GM12878 (cell line): ENCODE measurements around the gene CAMKMT. TPM values are rescaled to one million over a fixed set of nuclear protein-coding genes. Genes with fewer than 3 reads are reported as not detected.
A peak's percentile ranks its signal among the peaks of the same experiment; 100 is the strongest.

Source experiments
- ATAC-seq: fragments of 200-7000 bp; cut with Tn5 transposase; 3 replicates; pipeline ENCODE4 v1.9.1; 2020; ENCODE audit warnings: mild to moderate bottlenecking, moderate library complexity
- BruUV-seq: library from RNA; stranded (reverse); fragments of 400-500 nt; replicated peaks from 2 replicates; lab custom pipeline; 2021; lab: Mats Ljungman, UMichigan
- CTCF ChIA-PET: fragments of 300-600 bp; sonication (Branson Sonifier 250); formaldehyde crosslinking; extraction: SDS; loops from one replicate; lab custom pipeline; 2021; ENCODE audit warnings: inconsistent platforms; lab: Yijun Ruan, JAX
- POLR2A ChIA-PET: fragments of 350-600 bp; formaldehyde crosslinking; extraction: SDS; loops from one replicate; lab custom pipeline; 2021; ENCODE audit warnings: inconsistent platforms; lab: Charles Lee
- RAD21 ChIA-PET: fragments of 300-600 bp; sonication (Branson Sonifier 250); formaldehyde crosslinking; loops from one replicate; lab custom pipeline; 2023; ENCODE audit warnings: antibody characterized with exemption; ENCODE audit not compliant: unreplicated experiment; lab: Charles Lee
- SMC1A ChIA-PET: fragments of 300-600 bp; sonication (Branson Sonifier 250); formaldehyde crosslinking; loops from one replicate; lab custom pipeline; 2023; ENCODE audit not compliant: unreplicated experiment, uncharacterized antibody; lab: Charles Lee
- DNase-seq: peaks from one replicate; pipeline ENCODE4 v3.0.0-alpha.2; 2011; ENCODE audit warnings: low read depth, low spot score
- FAIRE-seq: peaks from 3 replicates; lab custom pipeline; 2011; peaks lifted over from hg19 to GRCh38; lab: Jason Lieb, UNC
- H2AFZ ChIP-seq: 2 replicates; pipeline ENCODE4 v1.6.0; 2011; ENCODE audit warnings: low read depth, low read length, control low read depth; ENCODE audit not compliant: control insufficient read depth
- H3K27ac ChIP-seq: 2 replicates; pipeline ENCODE4 v1.5.1; 2011; ENCODE audit warnings: control low read depth; ENCODE audit not compliant: control insufficient read depth, insufficient read depth
- H3K27me3 ChIP-seq, 2 experiments: replicated peaks in 1 of 2; 2 replicates each; pipeline versions ENCODE4 v1.6.0 to v1.6.1; 2011; ENCODE audit warnings: low read length in 1 of 2; ENCODE audit not compliant: control insufficient read depth in 2 of 2, insufficient read depth in 2 of 2
- H3K36me3 ChIP-seq, 2 experiments: 2 replicates each; pipeline ENCODE4 v1.5.1; 2011; ENCODE audit warnings: low read length in 1 of 2; ENCODE audit not compliant: control insufficient read depth in 2 of 2, insufficient read depth in 2 of 2
- H3K4me1 ChIP-seq: 2 replicates; pipeline ENCODE4 v1.6.1; 2011; ENCODE audit warnings: mild to moderate bottlenecking, low read length, moderate library complexity, mixed read lengths; ENCODE audit not compliant: control insufficient read depth, insufficient read depth
- H3K4me2 ChIP-seq: 2 replicates; pipeline ENCODE4 v1.6.0; 2011; ENCODE audit warnings: control low read depth; ENCODE audit not compliant: control insufficient read depth, insufficient read depth
- H3K4me3 ChIP-seq: fragments of 200-600 bp; sonication (generic); 2 replicates; pipeline ENCODE4 v1.5.1; 2016
- H3K79me2 ChIP-seq: 2 replicates; pipeline ENCODE4 v1.6.0; 2011; ENCODE audit warnings: low read length; ENCODE audit not compliant: control insufficient read depth, insufficient read depth
- H3K9ac ChIP-seq: 2 replicates; pipeline ENCODE4 v1.8.0; 2011; ENCODE audit warnings: low read length, control low read depth, mixed read lengths; ENCODE audit not compliant: control insufficient read depth, insufficient read depth
- H3K9me3 ChIP-seq: replicated peaks from 3 replicates; pipeline ENCODE4 v1.5.1; 2011; ENCODE audit warnings: mild to moderate bottlenecking, low read length; ENCODE audit not compliant: control insufficient read depth, insufficient read depth
- H4K20me1 ChIP-seq: 2 replicates; pipeline ENCODE4 v1.6.0; 2011; ENCODE audit not compliant: control insufficient read depth, insufficient read depth
- CUX1 ChIP-seq: IDR thresholded peaks from 2 replicates; pipeline ENCODE4 v1.6.1; 2012; ENCODE audit warnings: improper control_type of control experiment, low read depth, low read length; ENCODE audit not compliant: insufficient replicate concordance
- DPF2 ChIP-seq: fragments of 450-650 bp; IDR thresholded peaks from 2 replicates; pipeline ENCODE4 v1.6.1; 2017; ENCODE audit warnings: mild to moderate bottlenecking
- GABPA ChIP-seq: IDR thresholded peaks from 2 replicates; pipeline ENCODE4 v1.6.1; 2014; ENCODE audit warnings: antibody characterized with exemption, low read depth, mild to moderate bottlenecking, inconsistent platforms
- IKZF2 ChIP-seq, 2 experiments: fragments of 450-650 bp; IDR thresholded peaks; 2 replicates each; pipeline ENCODE4 v1.6.1; 2017; ENCODE audit warnings: mild to moderate bottlenecking in 2 of 2, moderate library complexity in 2 of 2
- IRF4 ChIP-seq: IDR thresholded peaks from 2 replicates; pipeline ENCODE4 v1.6.1; 2011; ENCODE audit warnings: low read depth, low read length
- JUNB ChIP-seq: IDR thresholded peaks from 2 replicates; pipeline ENCODE4 v1.6.1; 2016; ENCODE audit warnings: antibody characterized with exemption, mild to moderate bottlenecking
- NFIC ChIP-seq: IDR thresholded peaks from 2 replicates; pipeline ENCODE4 v1.6.1; 2012; ENCODE audit warnings: low read depth, mild to moderate bottlenecking, inconsistent platforms, low read length, moderate library complexity
- RUNX3 ChIP-seq: IDR thresholded peaks from 2 replicates; pipeline ENCODE4 v1.6.1; 2012; ENCODE audit warnings: low read length, inconsistent platforms
- SPI1 ChIP-seq: IDR thresholded peaks from 2 replicates; pipeline ENCODE4 v1.6.1; 2011; ENCODE audit warnings: low read depth, mild to moderate bottlenecking, low read length, moderate library complexity, borderline replicate concordance; ENCODE audit not compliant: insufficient read depth
- ZNF217 ChIP-seq: fragments of 450-650 bp; IDR thresholded peaks from 2 replicates; pipeline ENCODE4 v1.6.1; 2017; ENCODE audit warnings: antibody characterized with exemption, mild to moderate bottlenecking
- WGBS: methylation state at CpG from one replicate; pipeline ENCODE4 v1.1.6; 2016; ENCODE audit warnings: low lambda C conversion rate; ENCODE audit not compliant: insufficient replicate concordance, insufficient coverage; ENCODE audit errors: missing lambda C conversion rate; 5-methylcytosine and 5-hydroxymethylcytosine counted together
- in situ Hi-C: fragments of 300-500 bp; cut with MboI; formaldehyde crosslinking; loops from 9 replicates; pipeline ENCODE4 v1.14.3; 2018; ENCODE audit warnings: mixed read lengths
- intact Hi-C: fragments of 100-400 bp; cut with micrococcal nuclease; formaldehyde crosslinking; loops from one replicate; pipeline ENCODE4 v1.14.2; 2022; ENCODE audit not compliant: unreplicated experiment
- polyA plus RNA-seq, 11 experiments: library from polyadenylated mRNA; depleted of rRNA in 4 of 11; unstranded in 6 of 11; stranded (reverse) in 5 of 11; fragments of >200 nt; fragmentation: Nextera tagmentation in 4 of 11; fragmentation: Illumina TruSeq in 1 of 11; extraction: Ambion mirVana in 4 of 11; extraction: Trizol in 1 of 11; gene quantifications; 1 replicate in 1 of 11; 2 replicates in 10 of 11; pipeline versions ENCODE4 v1.2.1 to v1.2.3, GENCODE V29; 2011 to 2016; ENCODE audit warnings: inconsistent platforms in 2 of 11, missing spikeins in 2 of 11, low read depth in 1 of 11
- total RNA-seq, 4 experiments: library from RNA; depleted of rRNA in 3 of 4; stranded (reverse); fragments of >200 nt in 3 of 4; fragmentation: Illumina TruSeq in 1 of 4; extraction: Trizol in 1 of 4; gene quantifications; 2 replicates each; pipeline versions ENCODE4 v1.2.1 to v1.2.3, GENCODE V29; 2013 to 2021
- TF ChIP-seq, protein P1 (sequence below): fragments of 450-650 bp; formaldehyde crosslinking; IDR thresholded peaks from 2 replicates; pipeline ENCODE4 v1.4.0; 2020; ENCODE audit warnings: mild to moderate bottlenecking, moderate library complexity

CAMKMT gene
- total and polyA plus RNA-seq, 10 of the 15 experiments (the other 5 are each of a cell fraction or from before 2014, with no cell fraction given) = 2.7 to 16.0 (median 11.8) TPM

- FAIRE-seq = peak; percentile 59
Observed at GRCh38 chr2:44550561-44550960, 188.8 kb downstream of the CAMKMT start.

More at GRCh38 chr2:44550561-44550960, 188.8 kb downstream of the CAMKMT start:
- H3K27me3 ChIP-seq = no peaks in the 10 kb centered on the region
- H3K36me3 ChIP-seq = no peaks in the 10 kb centered on the region
- SMC1A ChIA-PET = interaction anchor here (1.3 kb wide), 1 partner anchor 9 kb away, joined by 4 read pairs; no protein-coding TSS in a partner anchor
- BruUV-seq = no TSS peak
- intact Hi-C loops (no loop called here), in situ Hi-C loops (loop anchor here (10.0 kb wide), 1 partner anchor 404 kb away; no protein-coding TSS in a partner anchor)
- H3K9ac ChIP-seq = no peak overlapping the region
- H2AFZ ChIP-seq = no peak overlapping the region
- RAD21 ChIA-PET = no interaction called here
- no peaks in the 10 kb centered on the region for H3K79me2 ChIP-seq
- H3K27ac ChIP-seq = no peak overlapping the region
- DNase-seq (no peak), ATAC-seq (peak; percentile 70)
- 39% methylated on average over 2 of the region's 2 CpGs for WGBS
- H3K4me2 ChIP-seq = no peak overlapping the region
- TF ChIP-seq IKZF2 (IDR thresholded peaks at IDR 0.05) (no peak), CUX1 (no peak), ZNF217 (peak; percentile 56; the same call in 1 of the 2 replicates), SPI1 (peak; percentile 86), NFIC (peak; percentile 29; the same call in 1 of the 2 replicates), JUNB (peak; percentile 84), RUNX3 (peak; percentile 18; the same call in 1 of the 2 replicates), DPF2 (0 out of 2 replicates have a peak, but pooled peaks have one; percentile 31), IRF4 (0 out of 2 replicates have a peak, but pooled peaks have one; percentile 14), GABPA (peak; percentile 13; the same call in 1 of the 2 replicates)
- TF ChIP-seq, protein P1, sequence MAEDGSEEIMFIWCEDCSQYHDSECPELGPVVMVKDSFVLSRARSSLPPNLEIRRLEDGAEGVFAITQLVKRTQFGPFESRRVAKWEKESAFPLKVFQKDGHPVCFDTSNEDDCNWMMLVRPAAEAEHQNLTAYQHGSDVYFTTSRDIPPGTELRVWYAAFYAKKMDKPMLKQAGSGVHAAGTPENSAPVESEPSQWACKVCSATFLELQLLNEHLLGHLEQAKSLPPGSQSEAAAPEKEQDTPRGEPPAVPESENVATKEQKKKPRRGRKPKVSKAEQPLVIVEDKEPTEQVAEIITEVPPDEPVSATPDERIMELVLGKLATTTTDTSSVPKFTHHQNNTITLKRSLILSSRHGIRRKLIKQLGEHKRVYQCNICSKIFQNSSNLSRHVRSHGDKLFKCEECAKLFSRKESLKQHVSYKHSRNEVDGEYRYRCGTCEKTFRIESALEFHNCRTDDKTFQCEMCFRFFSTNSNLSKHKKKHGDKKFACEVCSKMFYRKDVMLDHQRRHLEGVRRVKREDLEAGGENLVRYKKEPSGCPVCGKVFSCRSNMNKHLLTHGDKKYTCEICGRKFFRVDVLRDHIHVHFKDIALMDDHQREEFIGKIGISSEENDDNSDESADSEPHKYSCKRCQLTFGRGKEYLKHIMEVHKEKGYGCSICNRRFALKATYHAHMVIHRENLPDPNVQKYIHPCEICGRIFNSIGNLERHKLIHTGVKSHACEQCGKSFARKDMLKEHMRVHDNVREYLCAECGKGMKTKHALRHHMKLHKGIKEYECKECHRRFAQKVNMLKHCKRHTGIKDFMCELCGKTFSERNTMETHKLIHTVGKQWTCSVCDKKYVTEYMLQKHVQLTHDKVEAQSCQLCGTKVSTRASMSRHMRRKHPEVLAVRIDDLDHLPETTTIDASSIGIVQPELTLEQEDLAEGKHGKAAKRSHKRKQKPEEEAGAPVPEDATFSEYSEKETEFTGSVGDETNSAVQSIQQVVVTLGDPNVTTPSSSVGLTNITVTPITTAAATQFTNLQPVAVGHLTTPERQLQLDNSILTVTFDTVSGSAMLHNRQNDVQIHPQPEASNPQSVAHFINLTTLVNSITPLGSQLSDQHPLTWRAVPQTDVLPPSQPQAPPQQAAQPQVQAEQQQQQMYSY (CRISPR knock-in tag) = no peak
- H3K4me1 ChIP-seq = peaks cover 5% of the 10 kb centered on the region
- no peaks in the 10 kb centered on the region for H4K20me1 ChIP-seq
- POLR2A ChIA-PET = interaction anchor here (0.6 kb wide), 1 partner anchor 984 kb away, joined by 3 read pairs; no protein-coding TSS in a partner anchor
- no peak overlapping the region for H3K4me3 ChIP-seq
- CTCF ChIA-PET = interaction anchor here (0.6 to 1.4 kb wide), 5 partner anchors 8 to 71 kb away, joined by 3 read pairs; no protein-coding TSS in a partner anchor
- H3K9me3 ChIP-seq = no peaks in the 10 kb centered on the region
